ENCODE results near the gene NCAPD2. TPM values are rescaled to one million over a fixed set of nuclear protein-coding genes. Genes with fewer than 3 reads are reported as not detected.

Gene NCAPD2
- total RNA-seq, 4 donors from 2014 or later: 26.1 to 86.6 (median 32.7) TPM

GRCh38 chr12:6532927-6533652 lies 39.2 kb downstream of the NCAPD2 start:
- Histone ChIP-seq H3K4me1 (peaks cover 4 to 53% (median 24%) of the 10 kb centered on the region in 4 donors), H3K27me3 (no peaks in the 10 kb centered on the region), H3K27ac (peak overlapping the region; percentile 97 to 98 (median 98)), H3K4me3 (peak overlapping the region; percentile 67 to 96 (median 80)), H3K36me3 (peaks cover 0 to 58% (median 0%) of the 10 kb centered on the region in 3 donors), H3K9me3 (no peaks in the 10 kb centered on the region)
- no peak for TF ChIP-seq CTCF (IDR thresholded peaks at IDR 0.05)
- peak; percentile 28 to 31 for TF ChIP-seq POLR2A (IDR thresholded peaks at IDR 0.05)
- peak; percentile 62 to 84 (median 83) for DNase-seq

- TF ChIP-seq CTCF (IDR thresholded peaks at IDR 0.05): no peak
- no peak for TF ChIP-seq POLR2A (IDR thresholded peaks at IDR 0.05)
- H3K4me3 ChIP-seq: peak overlapping the region; percentile 67 to 96 (median 80)
- peaks cover 4 to 57% (median 25%) of the 10 kb centered on the region in 4 donors for H3K4me1 ChIP-seq
- DNase-seq: peak in 2 of 3 donors; percentile 41 to 70
- no peaks in the 10 kb centered on the region for H3K9me3 ChIP-seq
- no peaks in the 10 kb centered on the region for H3K27me3 ChIP-seq
- peak overlapping the region; percentile 97 to 98 (median 98) for H3K27ac ChIP-seq
- H3K36me3 ChIP-seq: peaks cover 0 to 58% (median 0%) of the 10 kb centered on the region in 3 donors
These were observed 39.7 kb downstream of the NCAPD2 start for GRCh38 chr12:6533653-6533922.

GRCh38 chr12:6533923-6534694 lies 40.2 kb downstream of the NCAPD2 start, which contains the start of gene GAPDH:
GAPDH (plus strand) TSS chr12:6534517; CDS start chr12:6534833, 316 bp downstream.
- Histone ChIP-seq H3K27ac (peak within 1 kb of the TSS; percentile 97 to 98 (median 98)), H3K27me3 (no peaks in the 10 kb centered on the region), H3K4me1 (peaks cover 4 to 61% (median 25%) of the 10 kb centered on the region in 4 donors), H3K4me3 (peak within 1 kb of the TSS; percentile 67 to 96 (median 80)), H3K9me3 (no peaks in the 10 kb centered on the region), H3K36me3 (peaks cover 0 to 56% (median 0%) of the 10 kb centered on the region in 3 donors)
- TF ChIP-seq POLR2A (IDR thresholded peaks at IDR 0.05): peak; percentile 98 to 99
- peak in 1 of 6 experiments; percentile 16 for TF ChIP-seq CTCF (IDR thresholded peaks at IDR 0.05)
- DNase-seq: peak; percentile 87 to 96 (median 95)

- Histone ChIP-seq H3K4me1 (peaks cover 4 to 66% (median 25%) of the 10 kb centered on the region in 4 donors), H3K27ac (peak overlapping the region; percentile 97 to 98 (median 98)), H3K36me3 (peaks cover 0 to 51% (median 0%) of the 10 kb centered on the region in 3 donors), H3K9me3 (no peaks in the 10 kb centered on the region), H3K4me3 (peak overlapping the region; percentile 67 to 96 (median 80)), H3K27me3 (no peaks in the 10 kb centered on the region)
- DNase-seq: peak in 1 of 3 donors; percentile 82
- TF ChIP-seq POLR2A (IDR thresholded peaks at IDR 0.05) (no peak), CTCF (IDR thresholded peaks at IDR 0.05) (no peak)
These were observed 40.7 kb downstream of the NCAPD2 start for GRCh38 chr12:6534695-6534944.

- TF ChIP-seq POLR2A (IDR thresholded peaks at IDR 0.05): no peak
- peak in 2 of 6 experiments; percentile 21 to 40 for TF ChIP-seq CTCF (IDR thresholded peaks at IDR 0.05)
- Histone ChIP-seq H3K36me3 (peaks cover 0 to 46% (median 0%) of the 10 kb centered on the region in 3 donors), H3K4me1 (peaks cover 4 to 71% (median 28%) of the 10 kb centered on the region in 4 donors), H3K27me3 (no peaks in the 10 kb centered on the region), H3K4me3 (peak overlapping the region; percentile 67 to 96 (median 80)), H3K27ac (peak overlapping the region; percentile 97 to 98 (median 98)), H3K9me3 (no peaks in the 10 kb centered on the region)
- DNase-seq: peak; percentile 76 to 90 (median 84)
These were observed 41.2 kb downstream of the NCAPD2 start for GRCh38 chr12:6534945-6535696.
